Nephron (organoid): ENCODE measurements around the gene ERVK3-1.

ENCODE experiments used
- H3K27ac Mint-ChIP-seq, 3 experiments: 2 replicates each; pipeline ENCODE4 v1.8.0; 2020; ENCODE audit warnings: mixed read lengths in 3 of 3, mild to moderate bottlenecking in 2 of 3, moderate library complexity in 1 of 3
- H3K27me3 Mint-ChIP-seq: 2 replicates; pipeline ENCODE4 v1.8.0; 2021; ENCODE audit warnings: low read depth, mild to moderate bottlenecking, moderate library complexity, mixed read lengths
- H3K36me3 Mint-ChIP-seq: 2 replicates; pipeline ENCODE4 v1.8.0; 2020; ENCODE audit warnings: low read depth, mixed read lengths
- H3K4me1 Mint-ChIP-seq: 2 replicates; pipeline ENCODE4 v1.8.0; 2020; ENCODE audit warnings: mixed read lengths
- H3K4me3 Mint-ChIP-seq, 3 experiments: 2 replicates each; pipeline ENCODE4 v1.8.0; 2020; ENCODE audit warnings: mild to moderate bottlenecking in 3 of 3, mixed read lengths in 3 of 3, moderate library complexity in 2 of 3
- H3K9me3 Mint-ChIP-seq: 2 replicates; pipeline ENCODE4 v1.8.0; 2020; ENCODE audit warnings: mixed read lengths
- CTCF ChIP-seq, 3 experiments: fragments of 200-600 bp; sonication (generic); IDR thresholded peaks; one replicate each; pipeline ENCODE4 v1.5.0; 2021; ENCODE audit warnings: antibody characterized with exemption in 3 of 3; ENCODE audit not compliant: unreplicated experiment in 3 of 3

ERVK3-1 gene

GRCh38 chr19:58278541-58279041 is 26.6 kb upstream of the ERVK3-1 start, which contains the start of gene ZNF8:
Gene ZNF8 (plus strand): TSS chr19:58278955. CDS start chr19:58279082, 127 bp downstream.
- peaks cover 3% of the 10 kb centered on the region for H3K27me3 Mint-ChIP-seq
- H3K27ac Mint-ChIP-seq, result peak within 1 kb of the TSS; percentile 94 to 97 (median 95)
- peaks cover 75% of the 10 kb centered on the region for H3K9me3 Mint-ChIP-seq
- peaks cover 22% of the 10 kb centered on the region for H3K4me1 Mint-ChIP-seq
- no peak for TF ChIP-seq CTCF (IDR thresholded peaks at IDR 0.05; ENCODE audit: unreplicated experiment in 3 of 3)
- H3K4me3 Mint-ChIP-seq, result peak within 1 kb of the TSS; percentile 90 to 98 (median 90)
- H3K36me3 Mint-ChIP-seq, result peaks cover 96% of the 10 kb centered on the region

- Mint-ChIP-seq H3K4me3 (peak overlapping the region; percentile 90 to 98 (median 90)), H3K27ac (peak overlapping the region; percentile 94 to 97 (median 95)), H3K4me1 (peaks cover 22% of the 10 kb centered on the region), H3K36me3 (peaks cover 96% of the 10 kb centered on the region), H3K27me3 (peaks cover 3% of the 10 kb centered on the region), H3K9me3 (peaks cover 72% of the 10 kb centered on the region)
- TF ChIP-seq CTCF (IDR thresholded peaks at IDR 0.05; ENCODE audit: unreplicated experiment in 3 of 3), result no peak
Measured at GRCh38 chr19:58279042-58279924, 25.9 kb upstream of the ERVK3-1 start.

GRCh38 chr19:58279925-58280316 is 25.3 kb upstream of the ERVK3-1 start:
- Mint-ChIP-seq H3K4me1 (peaks cover 22% of the 10 kb centered on the region), H3K4me3 (peak overlapping the region; percentile 90 to 98 (median 90))

GRCh38 chr19:58284199-58284598 is 21.0 kb upstream of the ERVK3-1 start:
- no peak for TF ChIP-seq CTCF (IDR thresholded peaks at IDR 0.05; ENCODE audit: unreplicated experiment in 3 of 3)
- Mint-ChIP-seq H3K36me3 (peaks cover 99% of the 10 kb centered on the region), H3K4me3 (no peak overlapping the region), H3K27me3 (no peaks in the 10 kb centered on the region), H3K4me1 (peaks cover 14% of the 10 kb centered on the region), H3K9me3 (peaks cover 67% of the 10 kb centered on the region), H3K27ac (no peak overlapping the region)

More at GRCh38 chr19:58279925-58280316, 25.3 kb upstream of the ERVK3-1 start:
- Mint-ChIP-seq H3K9me3 (peaks cover 68% of the 10 kb centered on the region), H3K36me3 (peaks cover 96% of the 10 kb centered on the region), H3K27me3 (peaks cover 3% of the 10 kb centered on the region), H3K27ac (peak overlapping the region; percentile 94 to 97 (median 95))
- TF ChIP-seq CTCF (IDR thresholded peaks at IDR 0.05; ENCODE audit: unreplicated experiment in 3 of 3), result no peak

GRCh38 chr19:58291943-58292342 is 13.2 kb upstream of the ERVK3-1 start:
- H3K4me3 Mint-ChIP-seq, result no peak overlapping the region
- peaks cover 8% of the 10 kb centered on the region for H3K27me3 Mint-ChIP-seq
- H3K9me3 Mint-ChIP-seq, result peaks cover 75% of the 10 kb centered on the region
- H3K36me3 Mint-ChIP-seq, result peaks cover 100% of the 10 kb centered on the region
- H3K4me1 Mint-ChIP-seq, result no peaks in the 10 kb centered on the region
- no peak for TF ChIP-seq CTCF (IDR thresholded peaks at IDR 0.05; ENCODE audit: unreplicated experiment in 3 of 3)
- no peak overlapping the region for H3K27ac Mint-ChIP-seq
